IPS DF 19.7 (cell line): ENCODE results near the gene TET1.
"Not testable (repeated sequence)": the region's sequence is repeated elsewhere in the genome, so short reads cannot be mapped to it uniquely, and the experiment has no call there.

ENCODE experiments used
- DNase-seq: peaks from one replicate; pipeline ENCODE4 v3.0.0-alpha.2; 2013; ENCODE audit warnings: low read depth, low spot score

TET1 gene

DNA sequence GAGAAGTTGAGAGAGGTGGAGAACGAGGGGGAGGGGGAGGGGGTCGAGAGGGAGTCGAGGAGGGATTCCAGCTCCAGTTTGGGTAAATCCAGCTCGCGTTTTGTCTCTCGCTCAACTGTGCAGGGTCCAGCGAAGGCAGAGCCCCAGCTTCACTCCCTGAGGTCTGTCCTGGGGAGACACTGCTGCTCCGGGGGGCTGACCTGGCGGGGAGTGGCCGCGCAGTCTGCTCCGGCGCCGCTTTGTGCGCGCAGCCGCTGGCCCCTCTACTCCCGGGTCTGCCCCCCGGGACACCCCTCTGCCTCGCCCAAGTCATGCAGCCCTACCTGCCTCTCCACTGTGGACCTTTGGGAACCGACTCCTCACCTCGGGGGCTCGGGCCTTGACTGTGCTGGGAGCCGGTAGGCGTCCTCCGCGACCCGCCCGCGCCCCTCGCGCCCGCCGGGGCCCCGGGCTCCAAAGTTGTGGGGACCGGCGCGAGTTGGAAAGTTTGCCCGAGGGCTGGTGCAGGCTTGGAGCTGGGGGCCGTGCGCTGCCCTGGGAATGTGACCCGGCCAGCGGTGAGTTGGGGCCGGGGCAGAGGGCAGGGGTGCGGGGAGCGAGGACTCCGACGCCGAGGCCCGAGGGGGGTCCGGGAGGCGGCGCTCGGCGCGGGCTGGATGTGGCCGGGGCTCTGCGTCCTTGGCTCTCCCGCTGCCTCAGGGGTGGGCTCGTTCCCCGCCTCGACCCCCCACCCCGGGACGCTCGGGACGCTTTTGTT lies at the start of gene TET1:
Gene TET1, plus strand, starts transcription at position 152 of the 757 bp plus-strand sequence. CDS start 12,002 bp downstream, outside the sequence.
- peak; percentile 67 for DNase-seq

DNA sequence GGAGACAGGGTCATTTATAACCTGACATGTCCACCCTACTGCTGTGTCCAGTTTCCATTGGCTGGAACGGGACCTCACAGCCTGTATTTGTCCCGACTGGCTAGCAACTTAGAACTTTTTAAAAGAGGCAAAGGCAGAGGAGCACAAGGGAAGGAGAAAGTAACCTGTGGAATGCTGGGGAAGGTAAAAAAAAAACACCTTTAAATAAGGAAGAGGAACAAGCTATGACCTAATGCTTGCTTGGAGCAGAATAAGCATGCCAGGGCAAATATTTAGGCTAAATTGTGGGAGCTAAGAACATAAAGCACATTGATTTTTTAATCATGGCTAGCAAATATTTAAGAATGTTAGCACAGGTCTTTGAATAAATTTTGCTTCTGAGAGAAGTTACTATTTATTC lies 43.9 kb upstream of the TET1 start:
- not testable (repeated sequence) for DNase-seq

DNA sequence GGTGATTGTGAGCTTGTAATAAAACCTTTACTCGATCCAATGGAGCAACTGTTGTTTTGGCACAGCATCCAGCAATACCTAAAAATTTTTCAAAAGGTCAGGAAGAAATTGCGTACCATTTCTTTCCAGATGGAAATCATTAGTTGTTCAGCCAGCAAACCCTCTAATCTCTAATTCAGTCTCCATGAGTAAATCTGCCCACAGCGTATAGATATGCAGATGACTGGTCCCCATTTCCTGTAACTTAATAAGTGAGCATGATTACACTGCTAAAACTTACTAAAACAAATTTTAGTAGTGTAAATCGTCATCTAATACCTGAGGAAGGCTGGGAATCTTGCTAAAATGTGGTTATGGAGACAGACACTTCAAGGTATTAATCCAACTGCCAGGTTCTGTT lies 43.4 kb upstream of the TET1 start:
- no peak for DNase-seq

DNA sequence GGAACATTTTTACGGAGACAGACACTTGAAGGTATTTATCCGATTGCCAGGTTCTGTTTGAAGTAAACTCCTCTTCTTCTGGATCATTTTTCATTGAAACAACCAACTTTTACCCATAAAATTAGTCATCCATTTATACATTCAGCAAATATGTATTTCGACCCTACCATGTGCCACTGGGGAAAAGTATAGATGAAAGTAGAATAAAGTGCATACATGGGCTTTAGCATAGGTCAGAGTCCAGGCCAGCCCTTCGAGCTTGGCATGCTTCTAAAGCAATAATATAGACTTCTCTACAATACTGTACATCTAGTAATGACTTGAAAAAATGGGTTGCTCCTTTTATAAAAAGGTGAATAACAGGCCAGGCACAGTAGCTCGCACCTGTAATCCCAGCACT lies 42.9 kb upstream of the TET1 start:
- no peak for DNase-seq

DNA sequence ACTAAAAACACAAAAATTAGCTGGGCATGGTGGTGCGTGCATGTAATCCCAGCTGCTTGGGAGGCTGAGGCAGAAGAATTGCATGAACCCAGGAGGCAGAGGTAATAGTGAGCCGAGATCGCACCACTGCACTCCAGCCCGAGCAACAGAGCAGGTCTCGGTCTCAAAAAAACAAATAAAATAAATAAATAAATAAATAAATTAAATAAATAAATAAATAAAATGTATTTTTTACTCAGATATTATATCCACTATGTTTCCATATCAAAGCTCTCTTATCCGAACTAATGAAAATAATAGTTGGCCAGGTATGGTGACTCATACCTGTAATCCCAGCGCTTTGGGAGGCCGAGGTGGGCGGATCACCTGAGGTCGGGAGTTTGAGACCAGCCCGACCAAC lies 41.5 kb upstream of the TET1 start:
- DNase-seq = not testable (repeated sequence)

DNA sequence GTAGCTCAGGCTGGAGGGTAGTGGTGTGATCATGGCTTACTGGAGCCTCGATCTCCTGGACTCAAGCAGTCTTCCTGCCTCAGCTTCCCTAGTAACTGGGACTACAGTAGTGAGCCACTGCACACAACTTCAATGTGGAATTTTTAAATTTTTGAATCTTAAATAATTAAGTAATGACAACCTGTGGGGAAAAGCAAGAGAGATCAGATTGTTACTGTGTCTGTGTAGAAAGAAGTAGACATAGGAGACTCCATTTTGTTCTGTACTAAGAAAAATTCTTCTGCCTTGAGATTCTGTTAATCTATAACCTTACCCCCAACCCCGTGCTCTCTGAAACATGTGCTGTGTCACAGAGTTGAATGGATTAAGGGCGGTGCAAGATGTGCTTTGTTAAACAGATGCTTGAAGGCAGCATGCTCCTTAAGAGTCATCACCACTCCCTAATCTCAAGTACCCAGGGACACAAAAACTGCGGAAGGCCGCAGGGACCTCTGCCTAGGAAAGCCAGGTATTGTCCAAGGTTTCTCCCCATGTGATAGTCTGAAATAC lies 34.6 kb upstream of the TET1 start:
- not testable (repeated sequence) for DNase-seq

DNA sequence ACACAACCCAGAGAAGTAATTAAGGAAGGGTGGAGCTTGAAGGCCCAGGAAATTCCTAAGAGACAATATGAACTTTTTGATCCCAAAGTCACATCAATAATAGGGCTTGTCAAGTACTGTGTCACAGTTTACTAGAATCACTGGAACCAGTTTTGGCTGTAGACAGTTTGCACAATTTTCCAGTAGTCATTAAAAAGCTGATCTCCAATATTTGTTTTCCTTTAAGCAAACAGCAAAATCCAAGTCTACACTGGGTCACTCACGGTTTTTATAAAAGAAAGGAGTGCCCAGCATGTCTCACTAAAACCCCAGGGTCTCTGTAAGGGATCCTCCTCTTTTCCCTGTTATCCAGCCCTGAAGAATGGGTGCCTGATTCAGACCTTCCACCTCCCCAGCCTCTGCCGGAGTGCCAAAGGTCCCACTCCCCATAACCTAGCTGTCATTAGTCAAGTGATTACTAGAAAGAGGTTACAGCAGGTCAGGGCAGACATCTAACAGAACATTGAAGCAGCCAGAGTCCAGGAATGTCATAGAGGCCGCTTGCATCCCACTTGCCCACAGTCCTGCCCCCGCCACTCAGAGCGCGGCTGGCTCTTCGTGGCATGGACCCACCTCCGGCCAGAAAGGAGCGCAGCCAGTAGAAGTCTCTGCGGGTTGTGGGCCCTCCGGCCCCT lies 33.4 kb upstream of the TET1 start:
- DNase-seq = no peak

DNA sequence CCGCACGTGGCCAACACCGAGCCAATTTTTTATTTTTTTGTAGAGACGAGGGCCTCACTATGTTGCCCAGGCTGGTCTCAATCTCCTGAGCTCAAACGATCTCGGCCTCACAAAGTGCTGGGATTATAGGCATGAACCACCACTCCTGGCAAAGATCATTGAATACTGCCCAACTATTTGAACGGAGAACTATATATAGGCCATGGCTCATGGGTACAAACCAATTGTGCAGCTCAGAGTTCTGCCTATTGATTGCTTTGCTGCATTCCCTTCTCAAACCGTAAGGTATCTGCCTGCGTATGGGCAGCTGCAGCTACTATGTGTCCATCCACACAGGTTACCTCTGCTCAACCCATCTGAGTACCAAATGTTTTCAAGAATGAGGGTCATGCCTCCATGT lies 23.2 kb upstream of the TET1 start:
- no peak for DNase-seq

DNA sequence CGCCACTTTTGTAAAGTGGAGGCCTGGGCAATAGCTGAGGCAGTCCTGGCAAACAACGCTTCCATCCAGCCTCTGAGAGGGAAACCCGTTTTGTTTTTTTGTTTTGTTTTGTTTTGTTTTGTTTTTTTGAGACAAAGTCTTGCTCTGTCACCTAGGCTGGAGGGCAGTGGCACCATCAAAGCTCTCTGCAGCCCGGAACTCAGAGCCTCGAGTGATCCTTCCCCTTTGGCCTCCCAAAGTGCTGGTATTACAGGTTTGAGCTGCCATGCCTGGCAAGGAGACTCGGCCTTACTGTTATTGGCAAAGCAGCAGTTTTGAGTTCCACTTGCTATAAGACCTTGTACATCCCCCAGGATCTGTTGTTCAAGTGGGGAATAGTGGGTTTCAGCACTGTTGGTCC lies 22.3 kb upstream of the TET1 start:
- DNase-seq = no peak

DNA sequence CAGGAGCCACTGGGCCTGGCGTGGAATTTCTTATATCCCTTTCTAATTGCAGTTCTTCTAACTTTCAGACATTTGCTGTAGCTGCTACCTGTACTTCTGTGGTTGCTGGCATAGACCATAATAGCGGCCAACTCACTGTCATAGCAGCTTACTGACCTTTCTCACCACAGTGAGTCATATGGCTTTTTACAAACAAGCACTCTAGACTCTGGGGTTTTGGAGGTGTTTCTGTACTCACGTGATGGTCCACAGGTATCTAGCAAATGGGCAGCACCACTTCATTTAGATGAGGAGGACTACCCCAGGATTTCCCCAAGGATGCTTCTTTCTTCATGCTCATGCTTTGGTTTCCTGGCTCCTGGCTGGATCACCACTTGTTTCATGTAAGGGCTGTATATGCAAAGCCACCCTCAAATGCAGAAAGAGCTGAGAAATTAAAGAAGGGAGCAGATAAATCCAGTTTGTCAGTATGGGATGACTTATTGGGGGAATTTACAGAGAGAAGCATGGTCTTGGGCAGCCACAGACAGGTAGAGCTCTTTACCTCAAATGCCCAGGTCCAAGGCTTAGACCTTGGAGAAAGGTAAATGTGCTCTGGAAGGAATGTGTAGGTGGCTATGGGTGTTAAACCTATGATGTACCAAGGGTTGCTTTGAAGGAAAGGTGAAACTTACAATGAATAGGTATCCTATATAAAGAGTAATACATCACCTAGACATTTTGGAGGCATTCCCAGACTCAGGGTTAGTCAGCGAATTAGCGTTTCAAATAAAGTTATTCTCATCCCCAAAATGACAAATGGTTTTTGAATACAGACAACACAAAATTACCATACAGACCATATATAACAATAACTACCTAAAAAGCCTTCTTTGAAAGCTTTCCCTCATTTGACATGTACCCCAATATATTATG lies 16.9 kb upstream of the TET1 start:
- DNase-seq = no peak

DNA sequence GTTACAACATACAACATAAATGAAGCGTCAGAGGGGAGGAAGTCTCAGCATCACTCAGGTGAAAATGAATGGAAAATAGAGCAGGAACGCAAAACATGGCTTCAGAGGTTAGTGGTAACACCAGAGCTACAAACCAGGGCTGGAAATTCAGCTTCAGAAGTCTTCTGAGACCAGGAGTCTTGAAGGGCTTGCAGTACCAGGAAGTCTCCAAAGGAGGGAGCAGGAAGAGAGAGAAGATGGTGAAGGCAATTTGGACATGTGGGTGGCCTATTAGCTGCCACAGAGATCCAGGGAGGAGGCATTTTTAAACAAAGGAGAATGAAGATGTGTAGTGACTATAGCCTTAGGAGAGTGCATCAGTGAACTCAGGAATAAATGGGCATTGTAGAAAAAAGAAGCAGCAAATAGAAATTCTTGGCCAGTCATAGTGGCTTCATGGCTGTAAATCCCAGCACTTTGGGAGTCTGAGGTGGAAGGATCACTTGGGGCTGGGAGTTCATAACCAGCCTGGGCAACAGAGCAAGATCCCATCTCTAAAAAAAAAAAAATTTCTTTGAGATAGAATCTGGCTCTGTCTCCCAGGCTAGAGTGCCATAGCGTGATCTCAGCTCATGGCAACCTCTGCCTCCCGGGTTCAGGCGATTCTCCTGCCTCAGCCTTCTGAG lies 9.3 kb upstream of the TET1 start:
- peak; percentile 81 for DNase-seq

DNA sequence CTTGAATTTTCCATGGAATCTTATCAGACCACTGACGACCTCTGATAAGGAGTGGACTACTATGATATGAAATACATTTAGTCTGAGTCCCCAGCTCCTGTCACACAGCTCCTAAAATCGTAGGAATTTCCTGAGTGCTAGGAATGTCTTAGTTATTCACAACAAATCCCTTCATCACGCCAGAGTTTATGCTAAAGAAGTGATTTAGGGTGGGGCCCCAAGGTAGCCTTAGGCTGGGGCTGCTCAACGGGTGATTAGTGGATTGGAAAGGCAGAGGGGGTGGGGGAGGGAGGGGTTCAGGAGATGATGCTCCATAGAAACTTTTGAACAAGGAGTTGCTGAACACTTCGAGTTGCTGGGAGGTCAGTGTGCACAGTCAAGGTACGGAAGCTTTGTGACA lies 7.0 kb upstream of the TET1 start:
- DNase-seq = no peak

DNA sequence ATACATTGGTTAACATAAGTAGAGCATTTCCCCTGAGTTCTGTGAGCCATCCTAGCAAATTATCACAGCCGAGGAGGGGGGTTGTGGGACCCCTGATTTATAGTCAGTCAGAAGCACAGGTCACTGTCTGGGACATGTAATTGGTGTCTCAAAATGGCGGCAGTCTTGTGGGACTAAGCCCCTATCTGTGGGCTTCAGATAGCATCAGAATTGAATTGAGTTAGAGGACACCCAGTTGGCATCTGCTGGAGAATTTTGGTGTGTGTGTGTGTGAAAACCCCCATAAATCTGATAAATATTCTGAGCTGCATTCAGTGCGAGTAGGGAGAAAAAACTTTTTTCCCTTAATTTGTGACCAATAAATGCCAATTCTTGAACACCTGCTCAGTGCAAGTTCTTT lies 6.5 kb upstream of the TET1 start:
- no peak for DNase-seq

DNA sequence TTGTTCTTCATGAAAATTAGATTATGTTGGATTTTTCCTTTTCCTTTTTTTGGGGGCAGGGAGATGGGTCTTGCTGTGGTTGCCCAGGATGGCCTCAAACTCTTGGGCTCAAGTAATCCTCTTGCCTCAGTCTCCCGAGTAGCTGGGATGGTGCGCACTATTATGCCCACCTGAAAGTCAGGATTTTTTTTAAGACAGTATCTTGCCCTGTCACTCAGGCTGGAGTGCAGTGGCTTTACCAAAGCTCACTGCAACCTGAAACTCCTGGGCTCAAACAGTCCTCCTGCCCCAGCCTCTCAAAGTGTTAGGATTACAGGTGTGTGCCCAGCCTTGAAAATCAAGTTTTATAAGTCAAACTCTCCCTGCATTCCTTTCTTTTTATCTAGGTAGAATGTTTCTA lies 1.7 kb upstream of the TET1 start:
- DNase-seq = no peak

DNA sequence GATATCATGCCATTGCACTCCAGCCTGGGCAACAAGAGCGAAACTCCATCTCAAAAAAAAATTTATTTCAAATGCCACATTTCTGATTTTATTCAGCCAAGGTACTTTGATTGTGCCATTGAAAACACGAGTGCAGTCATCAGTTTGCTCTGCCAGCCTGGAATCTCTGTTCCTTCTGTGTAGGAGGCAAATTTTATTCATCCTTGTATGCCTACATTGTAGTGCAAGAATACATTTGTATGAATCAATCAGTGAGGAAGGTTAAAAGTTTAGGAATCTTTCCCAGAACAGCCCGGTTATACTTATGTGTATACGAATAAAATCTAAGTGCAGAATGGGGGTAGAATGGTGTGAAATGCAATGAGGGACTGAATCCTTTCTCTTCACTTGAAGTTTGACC lies 886 bp upstream of the TET1 start:
- DNase-seq = no peak

DNA sequence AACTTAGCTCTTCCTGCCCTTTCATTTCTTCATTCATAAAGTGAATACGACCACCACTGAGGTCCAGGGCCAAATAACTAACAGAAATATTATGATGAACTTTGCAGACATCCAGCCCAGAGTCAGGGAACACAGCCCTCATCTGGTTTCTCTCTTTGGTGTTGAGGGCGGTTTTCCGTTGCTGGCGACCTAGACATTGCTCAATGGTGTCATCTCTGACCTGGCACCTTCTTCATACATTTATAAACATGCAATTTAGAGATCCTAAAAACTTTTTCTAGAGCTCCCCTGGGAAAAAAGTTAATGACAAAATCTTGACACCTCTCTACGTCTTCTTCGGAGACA lies 324 bp upstream of the TET1 start:
- DNase-seq = no peak

DNA sequence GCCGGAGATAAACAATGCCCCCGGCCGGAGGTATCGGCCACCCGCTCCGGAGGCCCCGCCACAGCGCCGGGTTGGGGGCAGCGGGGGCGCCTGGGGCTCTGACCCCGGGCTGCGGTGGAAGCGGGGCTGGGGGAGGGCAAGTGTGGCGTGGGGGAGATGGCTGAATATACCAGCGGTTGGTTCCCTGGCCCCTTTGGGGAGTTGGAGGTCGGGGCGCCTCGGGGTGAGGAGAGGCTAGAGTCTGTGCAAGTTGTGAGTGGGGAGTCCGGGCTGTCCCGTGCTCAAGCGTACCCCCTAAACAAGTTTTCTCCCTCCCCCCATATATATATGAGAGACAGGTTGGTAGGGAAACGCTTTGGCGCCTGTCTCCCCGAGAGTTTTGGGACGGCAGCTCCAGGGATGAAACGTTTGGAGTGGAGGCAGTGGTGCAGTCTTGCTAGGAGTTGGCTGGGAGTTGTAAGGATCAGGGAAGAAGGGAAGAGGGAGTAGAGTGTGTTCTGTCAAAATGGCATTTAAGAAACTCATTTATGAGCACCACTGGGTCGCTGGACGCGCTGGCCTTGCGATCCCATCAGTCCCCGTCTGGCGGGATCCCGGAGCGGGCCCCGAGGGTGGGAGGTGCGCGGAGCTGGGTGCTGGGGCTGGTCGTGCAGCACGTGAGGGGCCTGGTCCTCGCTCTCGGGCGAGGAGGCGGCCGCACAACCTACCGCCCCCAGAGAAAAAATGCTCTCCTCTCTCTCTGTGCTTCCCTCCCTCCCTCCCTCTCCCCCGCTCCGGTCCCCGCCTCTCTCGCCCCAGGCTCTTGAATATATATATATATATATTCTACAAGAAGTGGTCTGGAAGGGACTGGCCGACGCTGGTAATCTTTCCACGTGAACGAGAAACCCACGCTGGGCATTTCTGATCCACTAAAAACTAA lies 1.1 kb downstream of the TET1 start:
- DNase-seq = no peak

DNA sequence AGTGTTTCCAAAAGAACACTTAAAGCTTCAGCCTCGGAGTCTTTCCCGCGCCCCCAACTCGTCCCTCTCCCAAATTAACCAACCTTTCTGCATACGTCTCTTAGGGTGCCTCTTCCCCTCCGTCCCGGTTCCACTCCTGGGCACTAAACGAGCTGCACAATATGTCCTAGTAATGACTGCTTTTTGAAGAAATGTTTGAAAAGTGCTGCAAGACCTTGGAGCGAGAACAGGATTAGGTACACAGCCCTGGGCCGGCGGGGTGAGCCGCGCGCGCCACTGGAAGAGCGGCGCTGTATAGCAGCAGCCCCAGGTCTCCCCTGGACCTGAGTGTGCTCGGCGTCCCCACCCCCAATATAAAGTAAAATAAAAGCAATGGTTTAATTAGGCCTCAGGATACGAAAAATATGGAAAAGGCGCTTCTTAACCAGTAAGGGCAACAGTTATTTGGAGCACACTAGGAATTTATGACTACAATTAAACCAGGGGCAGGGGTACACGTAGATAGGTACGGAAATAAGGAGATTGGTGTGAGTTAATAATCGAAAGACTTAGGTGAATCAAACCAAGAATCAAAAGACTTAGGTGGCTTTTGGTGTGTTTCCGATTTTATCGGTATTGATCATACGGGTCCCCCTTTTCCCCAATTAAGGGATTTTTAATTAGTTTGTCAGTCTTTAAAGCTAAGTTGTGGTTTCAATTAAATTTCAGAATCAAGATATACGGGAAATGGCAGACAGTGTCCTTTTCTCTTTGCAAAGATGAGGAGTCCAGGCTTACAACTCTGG lies 1.9 kb downstream of the TET1 start:
- no peak for DNase-seq

DNA sequence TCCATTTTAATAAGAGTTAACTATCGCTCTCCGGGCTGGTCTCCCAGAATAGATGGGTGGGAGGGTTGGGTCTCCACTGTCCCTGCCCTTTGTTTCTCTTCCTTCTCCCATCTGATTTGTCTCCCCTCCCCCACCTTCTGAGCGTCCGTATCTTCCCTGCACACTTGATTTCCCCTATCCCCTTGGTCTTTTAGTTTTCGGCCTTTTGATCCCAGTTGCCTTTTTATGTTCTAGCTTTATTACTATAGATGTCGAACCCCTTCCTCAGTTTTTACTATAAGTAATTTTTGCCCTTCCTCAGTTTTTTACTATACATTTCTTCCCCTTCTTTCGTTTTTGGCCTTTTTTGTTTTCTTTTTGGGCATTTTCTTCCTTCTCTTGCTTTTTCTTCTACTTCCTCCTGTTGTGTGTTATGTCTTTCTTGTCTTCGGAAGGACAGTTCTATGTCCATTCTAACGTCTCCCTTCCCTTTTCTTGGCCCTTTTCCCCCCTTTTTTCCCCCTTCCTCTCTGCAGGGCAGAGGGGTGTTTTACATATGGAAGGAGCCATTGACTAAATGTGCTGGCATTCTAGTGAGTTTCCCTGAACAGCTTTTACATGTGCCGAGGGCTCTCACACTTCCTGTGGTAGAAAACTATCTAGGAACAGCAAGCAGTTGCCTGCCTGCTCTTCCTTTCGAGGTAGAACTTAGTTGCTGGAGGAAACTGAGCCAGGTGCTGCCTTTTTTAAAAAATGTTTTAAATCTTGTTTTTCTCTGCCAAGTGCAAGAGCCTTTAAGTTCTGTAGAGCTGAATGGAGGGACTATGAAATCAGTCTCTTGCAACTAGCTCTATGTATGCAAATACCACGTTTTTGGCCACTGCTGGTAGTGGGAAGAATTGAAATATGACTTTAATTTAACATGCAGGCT lies 2.8 kb downstream of the TET1 start:
- DNase-seq = peak; percentile 77
